Ovary (tissue), 9 donors: Measurements from ENCODE around the gene SMARCA1. TPM values are rescaled to one million over a fixed set of nuclear protein-coding genes. Genes with fewer than 3 reads are reported as not detected.
"Not testable (repeated sequence)": the region's sequence is repeated elsewhere in the genome, so short reads cannot be mapped to it uniquely, and the experiment has no call there.

Source experiments
- DNase-seq, 5 donors: peaks; one replicate each; pipeline ENCODE4 v3.0.0-alpha.2; 2019 to 2020
- H3K27ac ChIP-seq, 2 donors: fragments of 200-600 bp; one replicate each; pipeline versions ENCODE4 v1.5.1 to v1.8.0; 2019 to 2022
- H3K27me3 ChIP-seq: fragments of 200-600 bp; one replicate; pipeline ENCODE4 v1.8.0; 2022
- H3K36me3 ChIP-seq: fragments of 200-600 bp; sonication (generic); one replicate; pipeline ENCODE4 v1.5.1; 2019
- H3K4me1 ChIP-seq: one replicate; pipeline ENCODE4 v1.8.1; 2013; ENCODE audit warnings: mild to moderate bottlenecking, moderate library complexity; ENCODE audit not compliant: insufficient read depth
- H3K4me3 ChIP-seq: fragments of 200-600 bp; sonication (generic); one replicate; pipeline ENCODE4 v1.5.1; 2017
- H3K9me3 ChIP-seq, 2 donors: fragments of 200-600 bp in 1 of 2; sonication (generic) in 1 of 2; one replicate each; pipeline versions ENCODE4 v1.5.1 to v1.8.1; 2013 to 2019; ENCODE audit warnings: mild to moderate bottlenecking in 1 of 2, moderate library complexity in 1 of 2
- CTCF ChIP-seq, 3 donors: fragments of 450-650 bp in 2 of 3; fragments of 200-600 bp in 1 of 3; IDR thresholded peaks; one replicate each; pipeline versions ENCODE4 v1.5.1 to v1.8.0; 2016 to 2022; ENCODE audit warnings: antibody characterized with exemption in 3 of 3, mild to moderate bottlenecking in 1 of 3
- EP300 ChIP-seq: sonication (generic); formaldehyde crosslinking; IDR thresholded peaks from one replicate; pipeline ENCODE4 v1.6.1; 2017; ENCODE audit warnings: antibody characterized with exemption
- POLR2A ChIP-seq: fragments of 450-650 bp; IDR thresholded peaks from one replicate; pipeline ENCODE4 v1.6.1; 2017; ENCODE audit warnings: antibody characterized with exemption, mild to moderate bottlenecking, moderate library complexity
- WGBS, 3 donors: extraction: QIAGEN DNeasy Blood & Tissue Kit in 1 of 3; methylation state at CpG; one replicate each; pipeline versions ENCODE4 v1.1.5 to v1.1.7; 2013 to 2017; 5-methylcytosine and 5-hydroxymethylcytosine counted together
- intact Hi-C, 4 donors: fragments of 100-400 bp; cut with DNase I; formaldehyde crosslinking; loops; one replicate each; pipeline versions ENCODE4 v1.11.0 to v1.15.1; 2022 to 2023
- polyA plus RNA-seq, 2 donors: library from polyadenylated mRNA; stranded (reverse); fragments of 200-250 nt in 1 of 2; fragments of 350-450 nt in 1 of 2; fragmentation: Illumina TruSeq in 1 of 2; extraction: RNeasy Lipid Tissue Mini Kit (QIAGEN cat#74804) in 1 of 2; gene quantifications; one replicate each; pipeline ENCODE4 v1.2.3, GENCODE V29; 2013 to 2014
- total RNA-seq, 7 donors: library from RNA; depleted of rRNA in 2 of 7; stranded (reverse); fragments of >200 nt in 2 of 7; fragmentation: NEBNext Ultra II Directional in 3 of 7; extraction: Animal tissue kit (Norgen Biotek cat#: 25700) in 3 of 7; gene quantifications; one replicate each; pipeline versions ENCODE4 v1.1.0 to v1.2.4, GENCODE V29; 2016 to 2023
- donor health status: DM: no; HTN: no; CAD: no; lungs with moderate emphysema.
- donor health status: DM: no; HTN: no; CAD: no.
- donor health status: Bipolar disorder and iron deficiency.
- donor health status: DM: yes; HTN: yes; CAD: no.
- donor health status: DM: no; HTN: no; CAD: no.
- donor health status: DM: yes; HTN: yes; CAD: no.

SMARCA1 gene
- total and polyA plus RNA-seq, 9 donors = 47.5 to 124 (median 67.1) TPM

GRCh38 chrX:129565046-129565650 lies 41.9 kb upstream of the SMARCA1 start:
- intact Hi-C loops = no loop called here

GRCh38 chrX:129564345-129564744 lies 41.1 kb upstream of the SMARCA1 start:
- intact Hi-C loops, DNase-seq, H3K27me3 ChIP-seq, H3K9me3 ChIP-seq, H3K36me3 ChIP-seq, H3K4me1 ChIP-seq, H3K27ac ChIP-seq, H3K4me3 ChIP-seq: not testable (repeated sequence)
- 86 to 98% (median 91%) methylated on average over 4 to 5 of the region's 5 CpGs for WGBS, 3 donors

More at GRCh38 chrX:129565046-129565650, 41.9 kb upstream of the SMARCA1 start:
- DNase-seq = no peak
- Histone ChIP-seq H3K36me3 (no peaks in the 10 kb centered on the region), H3K27me3 (no peaks in the 10 kb centered on the region), H3K27ac (no peak overlapping the region), H3K4me1 (no peaks in the 10 kb centered on the region), H3K9me3 (no peaks in the 10 kb centered on the region), H3K4me3 (no peak overlapping the region)
- WGBS, 3 donors = 26 to 35% (median 30%) methylated on average over 3 of the region's 3 CpGs
- TF ChIP-seq EP300 (no peak), POLR2A (no peak), CTCF (IDR thresholded peaks at IDR 0.05) (no peak)

GRCh38 chrX:129561453-129561852 lies 38.2 kb upstream of the SMARCA1 start:
- TF ChIP-seq CTCF (IDR thresholded peaks at IDR 0.05) (no peak), POLR2A (no peak), EP300 (no peak)
- H3K4me3 ChIP-seq = no peak overlapping the region
- H3K4me1 ChIP-seq = no peaks in the 10 kb centered on the region
- H3K9me3 ChIP-seq = no peaks in the 10 kb centered on the region
- H3K27me3 ChIP-seq = no peaks in the 10 kb centered on the region
- 65 to 74% (median 69%) methylated on average over 3 of the region's 3 CpGs for WGBS, 3 donors
- DNase-seq = no peak
- H3K27ac ChIP-seq = no peak overlapping the region
- intact Hi-C loops = no loop called here
- no peaks in the 10 kb centered on the region for H3K36me3 ChIP-seq

- TF ChIP-seq EP300 (no peak), CTCF (IDR thresholded peaks at IDR 0.05) (no peak), POLR2A (no peak)
- WGBS, 3 donors = 90 to 98% (median 92%) methylated on average over 1 of the region's 1 CpG
- intact Hi-C loops = no loop called here
These were observed 36.5 kb upstream of the SMARCA1 start for GRCh38 chrX:129559783-129560182.

GRCh38 chrX:129557844-129558480 lies 34.7 kb upstream of the SMARCA1 start:
- Histone ChIP-seq H3K27ac (no peak overlapping the region), H3K27me3 (no peaks in the 10 kb centered on the region), H3K36me3 (no peaks in the 10 kb centered on the region), H3K4me1 (no peaks in the 10 kb centered on the region), H3K4me3 (no peak overlapping the region), H3K9me3 (no peaks in the 10 kb centered on the region)
- intact Hi-C loops = no loop called here
- TF ChIP-seq CTCF (IDR thresholded peaks at IDR 0.05) = no peak
- no peak for TF ChIP-seq EP300
- no peak for TF ChIP-seq POLR2A
- 52 to 67% (median 63%) methylated on average over 1 of the region's 1 CpG for WGBS, 3 donors
- DNase-seq = no peak

More at GRCh38 chrX:129559783-129560182, 36.5 kb upstream of the SMARCA1 start:
- Histone ChIP-seq H3K9me3 (no peaks in the 10 kb centered on the region), H3K27me3 (no peaks in the 10 kb centered on the region), H3K36me3 (no peaks in the 10 kb centered on the region), H3K27ac (no peak overlapping the region), H3K4me1 (no peaks in the 10 kb centered on the region), H3K4me3 (no peak overlapping the region)
- DNase-seq = no peak
